ENCODE measurements around the gene TMEM163.
"Not testable (repeated sequence)": the region's sequence is repeated elsewhere in the genome, so short reads cannot be mapped to it uniquely, and the experiment has no call there.

TMEM163 gene

DNA sequence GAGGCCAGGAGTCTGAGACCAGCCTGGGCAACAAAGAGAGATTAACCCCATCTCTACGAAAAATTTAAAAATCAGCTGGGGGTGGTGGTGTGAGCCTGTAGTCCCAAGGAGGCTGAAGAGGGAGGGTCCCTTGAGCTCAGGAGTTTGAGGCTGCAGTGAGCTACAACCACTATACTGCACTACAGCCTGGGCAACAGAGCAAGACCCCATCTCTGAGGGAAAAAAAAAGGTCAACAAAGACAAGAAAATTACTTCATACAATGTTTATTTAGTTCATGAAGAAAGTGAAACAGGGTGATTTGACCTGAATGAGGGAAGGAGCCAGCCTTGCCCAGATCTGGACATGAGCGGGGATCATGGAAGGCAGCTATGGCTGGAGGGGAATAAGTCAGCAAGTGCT lies 59.1 kb downstream of the TMEM163 start:
- no peak for DNase-seq

DNA sequence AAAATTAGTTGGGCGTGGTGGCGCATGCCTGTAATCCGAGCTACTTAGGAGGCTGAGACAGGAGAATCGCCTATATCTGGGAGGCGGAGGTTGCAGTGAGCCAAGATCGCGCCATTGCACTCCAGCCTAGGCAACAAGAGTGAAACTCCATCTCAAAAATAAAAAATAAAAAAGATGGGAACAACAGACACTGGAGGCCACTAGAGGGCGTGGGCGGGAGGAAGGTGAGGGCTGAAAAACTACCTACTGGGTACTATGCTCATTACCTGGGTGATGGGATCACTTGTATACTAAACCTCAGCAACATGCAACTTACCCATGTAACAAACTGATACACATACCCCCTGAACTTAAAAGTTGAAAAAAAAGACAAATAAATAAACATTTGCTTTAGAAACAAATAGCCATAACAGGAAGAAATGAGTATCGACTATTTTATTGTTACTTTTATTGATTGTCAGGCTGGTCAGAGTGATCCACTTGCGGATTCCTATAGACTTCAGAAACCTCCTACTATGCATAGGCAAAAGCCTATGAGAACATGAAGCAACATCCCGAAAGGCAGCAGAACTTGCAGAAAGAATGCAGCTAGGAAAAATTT lies 61.0 kb downstream of the TMEM163 start:
- no peak for DNase-seq

- DNase-seq: not testable (repeated sequence)
Observed at GRCh38 chr2:134656391-134656790, 62.4 kb downstream of the TMEM163 start.

DNA sequence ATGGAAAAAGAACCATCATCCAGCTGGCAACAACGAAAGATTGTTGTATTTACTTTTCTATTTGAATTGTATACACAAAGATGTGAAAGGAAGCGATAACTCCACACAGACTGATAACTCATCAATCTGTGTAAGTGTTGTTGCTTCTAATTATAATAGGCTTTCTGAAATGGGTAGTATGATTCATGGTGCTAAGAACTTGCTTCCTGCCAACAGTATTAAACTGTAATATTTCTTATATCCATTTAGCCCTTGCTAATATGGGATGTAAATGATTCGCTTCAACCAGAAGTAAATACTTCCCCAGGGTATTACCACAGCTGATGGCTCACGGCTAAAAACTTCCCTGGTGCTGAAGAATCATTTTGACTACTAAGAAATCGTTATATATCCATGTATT lies 70.2 kb downstream of the TMEM163 start:
- no peak for DNase-seq

DNA sequence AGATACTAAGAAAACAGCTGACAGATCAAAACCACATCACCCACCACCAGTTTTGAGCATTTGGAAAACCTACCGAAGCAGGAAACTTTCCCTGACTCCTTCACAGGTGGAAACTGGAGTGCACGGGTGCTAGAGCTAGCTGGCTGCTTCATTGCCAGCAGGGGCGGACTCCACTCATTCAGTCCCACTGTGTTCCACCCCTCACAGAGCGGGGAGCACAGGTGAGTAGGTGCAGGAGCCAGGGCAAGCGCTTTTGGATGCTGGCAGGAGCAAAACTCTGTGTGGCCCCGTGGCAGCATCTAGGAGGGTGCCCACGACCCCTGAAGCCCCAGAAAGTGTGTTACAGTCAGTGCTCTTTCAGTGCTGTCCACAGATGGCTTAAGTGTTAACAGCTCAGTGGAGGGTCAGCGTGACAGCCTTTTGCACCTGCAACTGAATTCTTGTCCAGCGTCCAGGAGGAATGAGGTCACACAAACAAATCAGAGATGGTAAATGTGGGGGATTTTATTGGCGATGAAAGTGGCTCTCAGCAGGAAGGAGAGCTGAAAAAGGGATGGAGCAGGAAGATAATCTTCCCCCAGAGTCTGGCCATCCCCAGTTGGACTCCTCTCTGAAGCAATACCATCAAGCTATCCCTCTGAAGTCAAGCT lies 71.1 kb downstream of the TMEM163 start:
- no peak for DNase-seq

- DNase-seq: no peak
Observed at GRCh38 chr2:134642938-134643337, 75.9 kb downstream of the TMEM163 start.

DNA sequence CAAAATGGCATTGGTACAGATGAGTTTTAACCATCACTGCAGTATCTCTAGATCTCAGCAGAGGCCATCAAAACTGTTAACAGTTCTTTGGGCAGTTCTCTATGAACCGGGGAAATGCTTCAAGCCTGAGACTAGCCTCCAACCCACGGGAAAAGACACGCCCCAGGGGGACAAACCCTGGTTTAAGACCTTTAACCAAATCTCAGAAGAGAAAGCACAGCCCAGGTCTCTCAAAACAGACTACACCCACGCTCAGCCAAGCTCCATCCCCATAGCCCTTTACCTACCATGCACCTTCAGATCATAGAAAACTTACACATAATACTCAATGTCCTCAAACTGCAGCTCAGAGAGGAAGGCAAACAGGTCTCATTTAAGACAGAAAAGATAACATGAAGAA lies 78.3 kb downstream of the TMEM163 start:
- no peak for DNase-seq

DNA sequence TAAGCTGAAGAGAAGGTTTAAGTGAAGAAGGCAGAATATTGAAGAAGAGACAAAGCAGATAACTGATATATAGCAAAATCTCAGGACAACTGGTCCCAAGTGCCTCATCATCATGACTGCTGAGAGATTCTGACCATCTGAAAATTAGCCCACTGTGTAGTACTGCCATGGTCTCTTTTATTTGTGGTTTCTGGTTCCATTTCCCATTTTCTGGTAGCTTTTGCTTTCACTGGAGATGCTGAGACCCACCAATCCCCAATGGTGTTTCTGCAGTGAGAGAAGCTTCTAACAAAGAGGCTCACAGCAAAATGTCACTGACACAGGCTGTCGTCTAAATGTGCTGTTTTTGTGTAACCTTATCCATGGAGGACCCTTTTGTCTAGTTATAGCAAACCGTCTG lies 79.5 kb downstream of the TMEM163 start:
- no peak for DNase-seq

DNA sequence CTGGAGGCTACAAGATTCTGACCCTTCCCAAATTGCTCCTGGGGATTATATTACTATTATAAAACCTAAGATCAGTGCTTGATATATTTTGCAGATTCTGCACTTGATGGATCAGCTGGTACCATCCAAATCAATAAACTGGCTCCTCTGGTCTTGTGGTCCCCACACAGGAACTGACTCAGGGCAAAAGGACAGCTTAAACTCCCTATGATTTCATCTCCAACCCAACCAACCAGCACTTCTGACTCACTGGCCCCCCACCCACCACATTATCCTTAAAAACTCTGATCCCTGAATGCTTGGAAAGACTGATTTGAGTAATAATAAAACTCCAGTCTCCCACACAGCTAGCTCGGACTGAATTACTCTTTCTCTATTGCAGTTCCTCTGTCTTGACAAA lies 82.1 kb downstream of the TMEM163 start:
- DNase-seq: no peak

GRCh38 chr2:134634054-134634753 lies 84.6 kb downstream of the TMEM163 start:
- no peak for DNase-seq

DNA sequence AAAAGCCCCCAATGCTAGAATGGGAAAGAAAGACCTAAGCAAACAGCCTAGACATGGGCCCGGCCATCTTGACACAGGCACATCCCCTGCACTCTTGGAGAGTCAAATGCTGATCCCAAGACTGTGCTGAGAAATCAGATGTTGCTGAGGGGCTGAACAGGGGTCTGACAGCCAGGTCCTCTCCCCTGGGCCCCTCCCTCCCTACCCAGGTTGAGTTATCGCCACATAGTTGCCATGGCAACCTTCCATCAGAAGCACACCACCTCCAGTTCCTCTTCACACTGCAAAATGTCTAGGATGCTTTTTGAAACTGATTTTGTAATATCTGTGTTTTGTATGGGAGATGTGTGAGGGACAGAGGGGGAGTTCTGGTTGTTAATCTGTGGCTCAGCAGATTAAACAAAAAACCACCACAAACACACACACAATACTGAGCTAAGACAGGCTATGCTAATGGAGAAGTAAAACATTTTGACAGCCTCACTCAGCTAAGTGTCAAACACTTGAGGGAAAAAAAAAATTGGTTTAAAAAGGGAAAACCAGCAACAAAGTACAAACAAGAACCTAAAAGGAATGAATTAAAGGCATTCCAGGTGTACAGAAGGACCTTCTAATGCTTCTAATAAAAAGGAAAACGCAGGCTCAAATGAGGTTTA lies 88.2 kb downstream of the TMEM163 start:
- DNase-seq: no peak

DNA sequence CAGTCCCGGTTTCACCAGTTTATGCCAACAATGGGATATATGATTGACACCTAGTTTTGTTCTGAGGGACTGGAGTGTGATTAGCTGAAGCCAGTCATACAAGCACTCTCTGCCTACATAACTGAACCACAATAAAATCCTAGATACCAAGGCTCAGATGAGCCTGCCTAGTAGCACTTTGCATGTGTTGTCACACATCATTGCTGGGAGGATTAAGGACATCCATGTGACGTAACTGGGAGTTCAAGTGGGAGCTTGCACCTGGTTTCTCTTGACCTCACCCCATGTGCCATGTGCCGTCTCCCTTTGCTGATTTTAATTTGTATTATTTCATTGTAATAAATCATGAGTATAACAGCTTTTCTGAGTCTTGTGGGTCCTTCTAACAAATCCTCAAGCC lies 90.3 kb downstream of the TMEM163 start:
- DNase-seq: no peak

GRCh38 chr2:134626781-134627180 lies 92.0 kb downstream of the TMEM163 start:
- no peak for DNase-seq

DNA sequence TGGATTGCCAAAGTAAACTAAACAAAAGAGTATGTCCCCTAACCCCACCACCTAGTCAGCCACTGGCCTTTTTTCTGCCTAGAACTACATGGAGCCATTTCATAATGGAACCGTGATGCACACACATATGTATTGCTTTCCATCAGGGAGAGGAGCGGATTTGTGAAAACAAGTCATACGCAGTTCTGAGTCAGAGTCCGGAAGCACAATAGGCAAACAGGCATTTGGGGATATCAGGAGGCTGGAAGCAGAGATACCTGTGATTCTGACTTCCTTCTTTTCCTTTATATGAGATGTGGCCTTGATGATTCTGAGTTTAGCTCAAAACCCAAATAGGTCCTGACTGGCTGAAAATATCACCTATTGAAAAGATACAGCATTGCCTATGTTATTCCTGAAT lies 93.5 kb downstream of the TMEM163 start:
- DNase-seq: no peak

DNA sequence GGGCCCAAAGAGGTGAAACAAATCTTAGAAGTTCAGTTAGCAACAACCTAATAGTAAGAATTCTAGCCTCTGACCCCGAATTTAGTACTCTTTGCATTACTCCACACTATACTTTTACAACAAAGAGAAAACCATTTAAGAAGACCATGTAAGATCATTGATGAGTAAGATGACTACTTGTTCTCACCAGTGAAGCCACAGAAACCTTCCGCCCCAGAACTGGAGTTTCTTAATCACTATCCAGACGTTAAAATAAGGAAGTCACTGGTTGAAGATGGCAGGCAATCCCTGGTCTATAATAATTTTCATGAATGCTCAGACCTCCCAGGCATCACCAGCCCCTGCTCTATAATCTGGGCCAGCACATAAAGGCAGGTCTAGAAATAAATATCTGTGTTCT lies 95.0 kb downstream of the TMEM163 start:
- DNase-seq: no peak

DNA sequence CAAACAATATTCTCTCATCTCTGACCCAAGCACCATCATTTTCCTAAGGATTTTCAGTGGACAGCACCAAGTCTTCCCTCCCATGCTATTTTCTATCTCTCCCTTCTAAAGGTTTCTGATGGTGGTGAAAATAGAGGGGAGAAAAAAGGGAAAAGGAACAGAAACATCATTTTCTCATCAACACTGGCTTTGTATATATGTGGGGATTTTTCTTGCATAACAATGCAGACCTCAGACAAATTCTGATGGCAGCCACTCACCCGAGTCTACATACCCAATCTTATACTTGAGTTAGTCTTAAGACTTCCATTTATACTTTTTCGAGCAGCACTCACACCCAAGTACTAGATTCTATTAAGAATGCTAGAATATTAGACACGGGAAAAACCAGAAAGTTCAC lies 95.8 kb downstream of the TMEM163 start:
- no peak for DNase-seq

GRCh38 chr2:134621939-134622705 lies 96.7 kb downstream of the TMEM163 start:
- DNase-seq: no peak

DNA sequence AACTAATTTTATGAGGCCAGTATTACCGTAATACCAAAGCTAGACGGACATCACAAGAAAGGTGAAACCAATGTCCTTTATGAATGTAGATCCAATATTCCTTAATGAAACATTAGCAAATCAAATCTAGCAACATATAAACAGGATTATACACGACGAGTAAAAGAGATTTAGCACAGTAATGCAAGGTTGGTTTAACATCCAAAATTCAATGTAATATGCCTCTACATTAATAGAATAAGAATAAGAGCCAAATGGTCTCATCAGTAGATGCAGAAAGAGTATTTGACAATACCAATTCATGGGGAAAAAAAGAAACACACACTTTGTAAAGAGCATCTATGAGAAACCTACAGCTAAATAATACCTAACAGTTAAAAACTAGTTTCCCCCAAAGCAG lies 99.5 kb downstream of the TMEM163 start:
- no peak for DNase-seq

- not testable (repeated sequence) for DNase-seq
Observed at GRCh38 chr2:134615480-134615879, 103.3 kb downstream of the TMEM163 start.

DNA sequence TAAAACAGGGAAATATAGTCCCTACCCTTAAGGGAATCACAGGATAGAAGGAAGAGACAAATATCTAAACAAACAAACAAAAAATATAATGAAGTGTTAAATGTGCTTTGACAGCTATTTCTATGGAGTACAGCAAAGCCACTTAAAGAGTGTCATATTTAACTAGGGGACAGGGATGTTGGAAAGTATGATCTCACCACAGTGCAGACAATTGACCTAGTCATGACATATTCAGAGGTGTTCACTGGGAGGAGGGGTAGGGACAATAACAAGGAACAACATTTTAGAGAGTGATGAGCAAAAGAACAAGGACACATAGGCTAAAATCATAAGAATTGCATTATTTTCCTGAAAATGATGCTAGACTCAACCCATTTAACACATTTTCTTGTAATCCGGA lies 107.5 kb downstream of the TMEM163 start:
- DNase-seq: no peak

DNA sequence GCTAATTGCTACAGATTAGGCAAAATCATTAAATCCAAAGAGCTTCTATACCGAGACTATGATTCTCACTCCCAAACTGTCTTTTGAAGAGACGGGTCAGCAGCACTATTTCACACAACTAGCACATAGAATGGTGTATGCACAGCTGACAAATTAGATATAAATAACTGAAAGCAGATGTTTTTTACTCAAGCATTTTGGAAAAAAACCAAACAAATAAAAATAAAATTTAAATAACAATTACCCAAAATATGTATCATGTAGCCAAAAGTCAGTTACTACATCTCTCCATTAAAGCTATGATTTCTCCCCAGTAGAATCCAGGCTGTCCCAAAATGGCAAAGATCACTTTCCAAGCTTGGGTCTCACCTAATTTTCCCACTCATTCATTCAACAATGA lies 107.9 kb downstream of the TMEM163 start:
- no peak for DNase-seq

DNA sequence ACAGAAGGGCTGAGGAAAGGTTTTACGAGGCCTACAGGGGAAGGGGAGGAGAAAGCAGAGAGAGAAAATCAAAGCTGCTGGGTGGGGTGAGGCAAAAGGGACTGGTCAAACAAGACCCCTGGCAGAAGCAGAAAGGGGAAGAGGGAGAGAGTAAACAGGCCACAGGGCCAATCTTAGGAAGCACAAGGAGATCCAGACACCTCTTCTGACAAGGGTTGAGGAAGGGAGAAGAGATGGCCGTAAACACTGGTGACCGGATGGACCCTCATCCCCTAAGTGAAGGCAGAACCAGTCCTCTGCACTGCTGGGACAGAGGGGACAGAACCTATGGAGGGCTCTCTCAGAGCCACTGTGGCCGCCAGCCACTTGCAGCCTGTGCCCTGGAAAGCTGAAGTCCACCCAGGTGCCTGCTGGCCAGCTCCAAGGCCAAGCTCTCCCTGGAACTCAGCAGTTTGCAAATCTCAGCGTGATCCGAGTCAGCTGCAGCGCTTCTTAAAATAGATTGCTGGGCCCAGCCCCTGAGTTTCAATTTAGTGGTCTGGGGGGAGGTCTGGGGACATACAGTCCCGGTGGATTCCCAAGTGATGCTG lies 108.8 kb downstream of the TMEM163 start:
- no peak for DNase-seq

- DNase-seq: no peak
Observed at GRCh38 chr2:134603966-134604365, 114.8 kb downstream of the TMEM163 start.

All from activated CD4-positive, alpha-beta T cell treated with anti-CD3 and anti-CD28 coated beads for 1 hour (primary cell).